Measurements from ENCODE around the gene BRINP1. TPM values are rescaled to one million over a fixed set of nuclear protein-coding genes. Genes with fewer than 3 reads are reported as not detected.

Gene BRINP1, protein sequence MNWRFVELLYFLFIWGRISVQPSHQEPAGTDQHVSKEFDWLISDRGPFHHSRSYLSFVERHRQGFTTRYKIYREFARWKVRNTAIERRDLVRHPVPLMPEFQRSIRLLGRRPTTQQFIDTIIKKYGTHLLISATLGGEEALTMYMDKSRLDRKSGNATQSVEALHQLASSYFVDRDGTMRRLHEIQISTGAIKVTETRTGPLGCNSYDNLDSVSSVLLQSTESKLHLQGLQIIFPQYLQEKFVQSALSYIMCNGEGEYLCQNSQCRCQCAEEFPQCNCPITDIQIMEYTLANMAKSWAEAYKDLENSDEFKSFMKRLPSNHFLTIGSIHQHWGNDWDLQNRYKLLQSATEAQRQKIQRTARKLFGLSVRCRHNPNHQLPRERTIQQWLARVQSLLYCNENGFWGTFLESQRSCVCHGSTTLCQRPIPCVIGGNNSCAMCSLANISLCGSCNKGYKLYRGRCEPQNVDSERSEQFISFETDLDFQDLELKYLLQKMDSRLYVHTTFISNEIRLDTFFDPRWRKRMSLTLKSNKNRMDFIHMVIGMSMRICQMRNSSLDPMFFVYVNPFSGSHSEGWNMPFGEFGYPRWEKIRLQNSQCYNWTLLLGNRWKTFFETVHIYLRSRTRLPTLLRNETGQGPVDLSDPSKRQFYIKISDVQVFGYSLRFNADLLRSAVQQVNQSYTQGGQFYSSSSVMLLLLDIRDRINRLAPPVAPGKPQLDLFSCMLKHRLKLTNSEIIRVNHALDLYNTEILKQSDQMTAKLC
- total RNA-seq = not detected in 2 replicates

DNA sequence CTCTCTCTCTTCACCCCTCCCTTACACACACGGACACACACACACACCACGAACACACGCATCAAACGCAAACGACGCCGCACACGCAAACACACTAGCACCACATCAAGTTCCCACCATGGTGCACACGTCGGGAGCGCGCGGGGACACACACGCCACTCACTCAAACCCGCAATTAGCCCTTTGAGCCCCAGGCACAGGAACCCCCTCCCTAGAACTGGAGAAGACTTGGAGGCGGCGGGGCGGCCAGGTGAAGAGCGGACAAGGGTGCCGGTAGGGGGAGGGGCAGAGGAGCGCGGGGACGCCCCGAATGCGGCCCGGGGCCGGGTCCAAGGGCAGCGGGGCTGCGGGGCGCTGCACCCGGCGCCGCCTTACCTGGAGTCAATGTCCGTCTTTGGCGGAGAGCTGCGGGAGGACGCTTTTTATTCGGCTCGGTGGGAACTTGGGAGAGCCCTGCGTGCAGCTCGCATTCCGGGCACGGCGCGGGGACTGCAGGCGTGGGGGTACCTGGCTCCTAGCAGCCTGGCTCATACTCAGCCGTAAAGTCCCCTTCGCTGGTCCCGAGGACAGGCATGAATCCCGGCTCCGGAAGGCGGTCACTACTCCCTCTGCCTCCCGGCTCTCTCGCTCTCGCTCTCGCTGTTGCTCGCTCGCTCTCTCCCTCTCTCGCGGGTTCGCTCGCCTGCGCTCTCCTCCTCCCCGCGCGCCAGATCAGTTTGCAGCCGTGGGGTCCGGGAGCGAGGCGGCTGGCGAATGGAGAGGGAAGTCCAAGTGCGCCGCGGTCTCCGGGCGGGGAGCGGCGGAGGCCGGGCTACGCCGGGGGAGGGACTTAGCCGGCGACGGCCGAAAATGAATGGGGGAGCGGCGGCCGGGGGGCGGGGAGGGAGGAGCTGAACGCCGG lies at the start of gene BRINP1:
TSS of gene BRINP1 (minus strand) at position 755 of the 901 bp plus-strand sequence. CDS start 56,080 bp downstream, outside the sequence.

All from epithelial cell of umbilical artery (primary cell).